Activated naive CD8-positive, alpha-beta T cell treated with anti-CD3 and anti-CD28 coated beads for 36 hours (primary cell): ENCODE data around the gene IGSF21. TPM values are rescaled to one million over a fixed set of nuclear protein-coding genes. Genes with fewer than 3 reads are reported as not detected.
"Not testable (repeated sequence)": the region's sequence is repeated elsewhere in the genome, so short reads cannot be mapped to it uniquely, and the experiment has no call there.

Experiments used
- DNase-seq: peaks from one replicate; pipeline ENCODE4 v3.0.0; 2021
- H3K27ac Mint-ChIP-seq: one replicate; pipeline ENCODE4 v1.8.0; 2022; ENCODE audit warnings: mild to moderate bottlenecking, moderate library complexity, mixed read lengths
- H3K27me3 Mint-ChIP-seq: one replicate; pipeline ENCODE4 v1.8.0; 2022; ENCODE audit warnings: mild to moderate bottlenecking, mixed read lengths
- H3K36me3 Mint-ChIP-seq: one replicate; pipeline ENCODE4 v1.8.0; 2021; ENCODE audit warnings: mild to moderate bottlenecking, mixed read lengths
- H3K4me1 Mint-ChIP-seq: one replicate; pipeline ENCODE4 v1.8.0; 2021; ENCODE audit warnings: mixed read lengths
- H3K4me3 Mint-ChIP-seq: one replicate; pipeline ENCODE4 v1.8.0; 2022; ENCODE audit warnings: mild to moderate bottlenecking, moderate library complexity, mixed read lengths
- H3K9me3 Mint-ChIP-seq: one replicate; pipeline ENCODE4 v1.8.0; 2022; ENCODE audit warnings: mixed read lengths
- total RNA-seq, 2 experiments: library from RNA; stranded (reverse); gene quantifications; one replicate each; pipeline ENCODE4 v1.2.3, GENCODE V29; 2021

Gene IGSF21
- total RNA-seq, 2 experiments from 2014 or later, result not detected

DNA sequence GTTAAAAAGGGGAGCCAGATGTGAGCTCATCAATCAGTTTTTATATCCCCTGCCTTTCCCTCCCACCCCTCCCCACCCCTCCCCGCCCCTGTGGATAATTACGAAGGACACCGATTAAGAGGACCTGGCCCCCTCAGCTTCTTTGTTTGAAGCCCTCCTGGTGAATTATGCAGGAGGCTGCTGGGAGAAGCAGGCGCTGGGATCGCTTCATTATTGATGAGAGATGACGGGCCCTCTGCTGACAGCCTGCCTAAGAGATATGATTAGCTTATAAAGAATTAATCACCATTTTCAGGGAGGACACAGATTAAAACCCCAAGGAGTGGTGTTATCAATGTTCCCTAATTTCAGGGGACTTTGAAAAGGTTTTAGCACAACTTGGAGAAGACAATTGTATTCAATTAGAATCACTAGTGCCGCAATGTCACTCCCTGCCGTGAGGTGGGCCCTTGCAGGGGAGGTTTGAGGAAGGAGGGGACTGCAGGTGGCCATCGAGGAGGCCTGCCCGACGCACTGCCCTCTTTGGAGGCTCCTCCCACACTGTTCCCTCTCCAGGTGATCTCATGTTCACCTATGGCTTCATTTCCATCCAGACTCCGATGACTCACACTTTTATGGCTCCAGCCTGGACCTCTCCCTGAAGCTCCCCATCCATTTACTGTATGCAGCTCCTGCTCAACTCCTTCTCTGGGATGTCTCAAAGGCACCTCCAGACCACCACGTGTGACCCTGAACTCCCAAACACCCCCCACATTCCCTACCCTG, 306.1 kb downstream of the IGSF21 start:
- Mint-ChIP-seq H3K27me3 (peaks cover 17% of the 10 kb centered on the region), H3K9me3 (peaks cover 15% of the 10 kb centered on the region), H3K27ac (no peak overlapping the region), H3K36me3 (no peaks in the 10 kb centered on the region), H3K4me1 (no peaks in the 10 kb centered on the region), H3K4me3 (no peak overlapping the region)
- no peak for DNase-seq

DNA sequence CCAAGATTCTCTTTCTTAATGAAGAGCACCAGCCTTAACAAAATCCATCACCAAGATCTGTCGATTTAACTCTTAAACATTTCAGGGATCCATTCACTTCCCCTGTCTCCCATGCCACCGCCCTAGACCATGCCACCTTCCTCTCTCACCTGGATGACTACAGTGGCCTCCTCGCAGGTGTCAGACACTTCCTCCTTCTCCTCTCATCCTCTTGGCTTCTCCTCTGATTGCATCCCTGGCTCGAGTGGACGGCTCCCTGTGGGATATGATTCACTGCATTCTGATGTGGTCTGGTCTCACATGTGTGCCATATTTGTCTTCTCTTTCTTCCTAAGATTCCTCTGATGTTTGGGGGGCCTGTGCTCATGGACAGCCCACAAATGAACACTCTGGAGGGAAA, 306.7 kb downstream of the IGSF21 start:
- Mint-ChIP-seq H3K27ac (no peak overlapping the region), H3K27me3 (peaks cover 17% of the 10 kb centered on the region), H3K4me1 (no peaks in the 10 kb centered on the region), H3K4me3 (no peak overlapping the region), H3K36me3 (no peaks in the 10 kb centered on the region), H3K9me3 (peaks cover 15% of the 10 kb centered on the region)
- no peak for DNase-seq

DNA sequence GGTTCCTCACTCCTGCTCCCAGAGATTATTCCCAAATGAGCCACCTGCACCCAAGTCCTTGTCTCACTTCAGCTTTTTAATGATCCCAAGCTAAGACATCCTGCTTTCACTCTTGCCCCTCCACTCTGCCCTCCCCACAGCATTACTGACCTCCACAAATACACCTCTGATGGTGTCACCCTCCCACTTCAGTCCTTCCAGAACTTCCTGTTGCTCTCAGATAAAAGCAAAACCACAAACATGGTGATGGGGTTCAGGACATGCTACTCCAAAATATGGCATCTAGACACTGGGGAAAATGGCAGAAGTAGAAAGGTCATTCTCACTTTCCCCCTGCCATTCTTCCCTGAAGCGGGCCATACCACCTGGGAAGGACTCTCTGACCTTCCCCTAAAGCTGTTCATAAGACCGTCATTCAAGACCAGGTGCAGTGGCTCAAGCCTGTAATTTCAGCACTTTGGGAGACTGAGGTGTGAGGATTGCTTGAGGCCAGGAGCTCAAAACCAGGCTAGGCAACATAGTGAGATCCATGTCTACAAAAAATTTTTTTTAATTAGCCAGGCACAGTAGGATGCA, 307.4 kb downstream of the IGSF21 start:
- no peak overlapping the region for H3K27ac Mint-ChIP-seq
- DNase-seq, result no peak
- H3K36me3 Mint-ChIP-seq, result no peaks in the 10 kb centered on the region
- no peaks in the 10 kb centered on the region for H3K4me1 Mint-ChIP-seq
- H3K27me3 Mint-ChIP-seq, result peaks cover 17% of the 10 kb centered on the region
- H3K4me3 Mint-ChIP-seq, result no peak overlapping the region
- peaks cover 15% of the 10 kb centered on the region for H3K9me3 Mint-ChIP-seq

DNA sequence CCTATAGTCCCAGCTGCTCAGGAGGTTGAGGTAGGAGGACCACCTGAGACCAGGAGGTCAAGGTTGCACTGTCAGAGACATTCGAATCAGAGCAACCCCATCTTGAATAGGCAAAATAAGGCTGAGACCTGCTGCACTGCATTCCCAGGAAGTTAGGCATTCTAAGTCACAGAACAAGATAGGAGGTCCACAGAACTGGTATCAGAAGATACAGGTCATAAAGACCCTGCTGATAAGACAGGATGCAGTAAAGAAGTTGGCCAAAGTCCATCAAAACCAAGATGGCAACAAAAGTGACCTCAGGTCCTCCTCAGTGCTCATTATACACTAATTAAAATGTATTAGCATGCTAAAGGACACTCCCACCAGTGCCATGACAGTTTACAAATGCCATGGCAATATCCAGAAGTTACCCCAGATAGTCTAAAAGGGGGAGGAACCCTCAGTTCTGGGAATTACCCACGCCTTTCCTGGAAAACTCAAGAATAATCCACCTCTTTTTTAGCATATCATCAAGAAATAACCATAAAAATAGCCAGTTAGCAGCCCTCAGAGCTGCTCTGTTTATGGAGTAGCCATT, 307.9 kb downstream of the IGSF21 start:
- no peak for DNase-seq
- H3K36me3 Mint-ChIP-seq, result no peaks in the 10 kb centered on the region
- no peak overlapping the region for H3K27ac Mint-ChIP-seq
- no peak overlapping the region for H3K4me3 Mint-ChIP-seq
- H3K4me1 Mint-ChIP-seq, result no peaks in the 10 kb centered on the region
- peaks cover 15% of the 10 kb centered on the region for H3K9me3 Mint-ChIP-seq
- peaks cover 21% of the 10 kb centered on the region for H3K27me3 Mint-ChIP-seq

DNA sequence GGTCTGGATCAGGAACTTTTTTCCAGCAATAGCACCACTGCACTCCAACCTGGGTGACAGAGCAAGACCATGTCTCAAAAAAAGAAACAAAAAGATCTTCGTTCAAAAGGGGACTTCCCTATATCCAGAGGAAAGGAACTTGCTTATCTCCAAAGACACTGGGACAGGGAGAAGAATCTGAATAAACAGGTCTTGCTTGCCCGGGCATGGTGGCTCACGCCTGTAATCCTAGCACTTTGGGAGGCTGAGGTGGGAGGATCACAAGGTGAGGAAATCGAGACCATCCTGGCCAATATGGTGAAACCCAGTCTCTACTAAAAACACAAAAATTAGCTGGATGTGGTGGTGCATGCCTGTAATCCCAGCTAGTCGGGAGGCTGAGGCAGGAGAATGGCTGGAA, 308.5 kb downstream of the IGSF21 start:
- not testable (repeated sequence) for DNase-seq, H3K27ac Mint-ChIP-seq, H3K4me1 Mint-ChIP-seq, H3K36me3 Mint-ChIP-seq, H3K4me3 Mint-ChIP-seq
- peaks cover 14% of the 10 kb centered on the region for H3K9me3 Mint-ChIP-seq
- peaks cover 21% of the 10 kb centered on the region for H3K27me3 Mint-ChIP-seq

DNA sequence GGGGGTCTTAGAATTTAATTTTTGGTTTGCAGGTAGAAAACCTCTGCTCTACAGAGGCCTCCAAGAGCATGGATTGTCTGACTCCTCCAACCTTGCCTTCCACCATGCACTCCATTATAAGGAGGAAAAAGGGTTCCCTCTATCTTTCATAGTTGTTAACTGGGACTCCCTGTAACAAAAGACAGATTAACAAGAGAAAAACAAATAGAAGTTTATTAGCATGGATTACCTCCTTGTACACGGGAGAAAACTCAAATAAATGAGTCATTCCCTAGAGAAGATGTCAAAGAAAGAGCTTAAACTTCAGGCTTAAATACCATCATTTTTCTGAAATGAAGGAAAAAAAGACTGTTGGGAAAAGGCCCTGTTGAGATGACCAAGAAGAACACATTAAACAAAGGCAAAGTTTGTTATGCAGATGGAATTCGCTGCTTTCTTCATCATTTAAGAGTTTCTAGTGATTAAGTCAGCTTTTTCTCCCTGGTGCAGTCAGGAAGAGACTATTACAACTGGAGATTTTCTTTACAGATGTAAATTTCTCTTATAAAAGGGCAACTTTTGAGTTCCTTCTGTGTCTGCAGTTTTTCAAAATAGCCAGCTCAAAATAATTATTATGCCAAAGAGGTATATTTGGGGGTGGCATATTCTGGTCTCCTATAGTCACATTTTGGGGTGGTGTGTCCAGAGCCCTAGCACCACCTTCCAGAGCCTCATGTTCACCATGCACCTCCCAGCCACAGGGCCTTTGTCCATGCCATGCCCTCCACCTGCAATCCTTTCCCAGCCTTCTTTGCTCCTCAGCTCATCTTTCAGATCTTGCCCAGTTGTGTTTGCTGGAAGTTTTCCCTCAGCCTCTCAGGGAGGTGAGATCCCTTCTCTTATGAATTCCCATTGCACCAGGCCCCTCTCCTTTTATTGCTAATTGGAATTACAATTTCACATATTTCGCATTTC, 310.0 kb downstream of the IGSF21 start:
- H3K27ac Mint-ChIP-seq, result no peak overlapping the region
- no peaks in the 10 kb centered on the region for H3K4me1 Mint-ChIP-seq
- peaks cover 4% of the 10 kb centered on the region for H3K9me3 Mint-ChIP-seq
- DNase-seq, result no peak
- H3K36me3 Mint-ChIP-seq, result no peaks in the 10 kb centered on the region
- H3K27me3 Mint-ChIP-seq, result peaks cover 21% of the 10 kb centered on the region
- H3K4me3 Mint-ChIP-seq, result no peak overlapping the region

DNA sequence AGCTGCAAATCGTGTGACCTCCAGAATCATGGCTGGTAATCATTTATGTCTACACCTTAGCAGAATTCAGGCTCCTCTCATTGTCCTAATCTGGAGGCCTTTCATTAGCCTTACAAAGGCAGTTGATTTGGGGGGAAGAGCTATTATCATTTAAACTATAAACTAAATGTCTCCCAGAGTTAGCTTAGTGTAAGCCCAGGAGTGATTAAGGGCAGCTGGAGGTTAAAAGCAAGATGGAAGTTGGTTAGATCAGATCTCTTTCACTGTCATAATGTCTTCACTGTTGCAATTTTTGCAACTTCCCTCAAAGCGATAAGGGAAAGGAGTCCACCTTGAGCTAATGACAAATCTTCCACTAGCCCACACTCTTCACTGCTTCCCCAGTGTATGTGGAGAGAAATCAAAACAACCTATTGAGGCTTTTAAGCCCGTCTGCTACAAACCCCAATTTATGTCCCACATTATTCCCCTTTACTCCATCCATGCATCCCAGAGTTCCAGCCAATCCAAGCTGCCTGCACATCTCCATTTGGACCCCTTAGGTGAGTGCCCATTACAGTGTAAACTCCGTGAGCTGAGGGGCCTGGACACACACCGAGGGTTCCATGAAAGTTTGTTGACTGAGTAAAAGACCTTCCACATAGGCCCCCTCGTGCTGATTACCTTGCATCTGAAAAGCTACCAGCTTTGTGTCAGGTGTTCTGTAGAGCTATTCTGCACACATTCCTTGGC, 311.7 kb downstream of the IGSF21 start:
- Mint-ChIP-seq H3K27ac (no peak overlapping the region), H3K4me3 (no peak overlapping the region), H3K9me3 (peaks cover 2% of the 10 kb centered on the region), H3K36me3 (no peaks in the 10 kb centered on the region), H3K4me1 (no peaks in the 10 kb centered on the region), H3K27me3 (peaks cover 18% of the 10 kb centered on the region)
- no peak for DNase-seq

DNA sequence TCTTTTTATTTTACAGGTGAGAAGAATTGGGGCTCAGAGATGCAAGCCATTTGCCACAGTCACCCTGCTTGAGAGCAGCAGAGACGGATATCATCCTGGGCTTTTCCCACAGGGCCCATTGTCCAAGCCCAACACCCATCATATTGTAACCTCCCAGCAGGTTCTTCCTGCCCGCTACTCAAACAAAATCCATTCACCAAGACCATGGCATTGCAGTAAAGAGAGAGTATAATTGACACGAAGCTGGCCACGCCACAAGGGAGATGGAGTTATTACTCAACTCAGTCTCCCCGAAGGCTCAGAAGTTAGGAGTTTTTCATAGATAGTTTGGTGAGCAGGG, 312.2 kb downstream of the IGSF21 start:
- H3K27me3 Mint-ChIP-seq, result peaks cover 14% of the 10 kb centered on the region
- H3K9me3 Mint-ChIP-seq, result peaks cover 2% of the 10 kb centered on the region
- no peaks in the 10 kb centered on the region for H3K36me3 Mint-ChIP-seq
- no peak overlapping the region for H3K4me3 Mint-ChIP-seq
- H3K4me1 Mint-ChIP-seq, result no peaks in the 10 kb centered on the region
- no peak overlapping the region for H3K27ac Mint-ChIP-seq
- DNase-seq, result no peak

DNA sequence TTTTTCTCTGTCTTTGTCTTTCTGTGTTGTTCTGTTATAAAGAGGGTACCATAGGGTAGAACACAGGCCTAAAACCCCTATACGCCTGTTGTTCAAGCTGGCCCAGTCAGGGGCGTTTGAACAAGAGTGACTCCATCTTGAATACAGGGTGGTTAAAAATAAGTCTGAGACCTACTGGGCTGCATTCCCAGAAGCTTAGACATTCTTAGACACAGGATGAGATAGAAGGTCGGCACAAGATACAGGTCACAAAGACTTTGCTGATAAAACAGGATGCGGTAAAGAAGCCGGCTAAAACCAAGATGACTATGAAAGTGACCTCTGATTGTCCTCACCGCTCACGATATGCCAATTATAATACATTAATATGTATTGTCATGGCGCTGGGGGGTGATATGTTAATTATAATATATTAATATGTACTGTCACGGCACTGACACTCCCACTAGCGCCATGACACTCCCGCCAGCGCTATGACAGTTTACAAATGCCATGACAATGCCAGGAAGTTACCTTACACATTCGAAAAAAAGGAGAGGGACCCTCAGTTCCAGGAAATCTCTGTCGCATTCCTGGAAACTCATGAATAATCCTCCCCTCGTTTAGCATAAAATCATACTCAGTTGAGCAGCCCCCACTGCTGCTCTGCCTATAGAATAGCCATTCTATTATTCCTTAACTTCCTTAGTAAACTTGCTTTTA, 314.6 kb downstream of the IGSF21 start:
- Mint-ChIP-seq H3K4me1 (no peaks in the 10 kb centered on the region), H3K27ac (no peak overlapping the region), H3K4me3 (no peak overlapping the region), H3K9me3 (peaks cover 5% of the 10 kb centered on the region), H3K27me3 (peaks cover 13% of the 10 kb centered on the region), H3K36me3 (no peaks in the 10 kb centered on the region)
- no peak for DNase-seq

DNA sequence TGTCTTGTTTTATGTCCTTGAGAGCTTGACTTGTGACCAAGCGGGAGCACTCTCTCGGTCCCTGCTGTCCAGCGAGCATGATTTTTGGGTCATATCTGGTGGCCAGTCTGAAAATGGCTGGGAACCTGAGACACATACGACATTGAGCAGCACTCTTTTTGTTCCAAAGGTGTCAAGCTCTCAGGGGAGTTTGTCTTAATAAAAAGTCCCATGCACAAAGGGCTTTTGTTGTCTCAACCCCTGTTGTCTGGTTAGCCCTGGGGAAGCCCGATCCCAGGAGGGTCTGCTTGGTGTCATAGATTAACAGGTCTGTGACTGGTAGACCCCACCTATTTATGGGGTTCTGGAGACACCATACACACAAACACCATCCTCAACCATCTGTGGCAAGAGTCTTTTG, 315.4 kb downstream of the IGSF21 start:
- H3K4me1 Mint-ChIP-seq, result no peaks in the 10 kb centered on the region
- H3K4me3 Mint-ChIP-seq, result no peak overlapping the region
- H3K9me3 Mint-ChIP-seq, result peaks cover 8% of the 10 kb centered on the region
- H3K27me3 Mint-ChIP-seq, result peaks cover 17% of the 10 kb centered on the region
- no peaks in the 10 kb centered on the region for H3K36me3 Mint-ChIP-seq
- no peak for DNase-seq
- no peak overlapping the region for H3K27ac Mint-ChIP-seq

DNA sequence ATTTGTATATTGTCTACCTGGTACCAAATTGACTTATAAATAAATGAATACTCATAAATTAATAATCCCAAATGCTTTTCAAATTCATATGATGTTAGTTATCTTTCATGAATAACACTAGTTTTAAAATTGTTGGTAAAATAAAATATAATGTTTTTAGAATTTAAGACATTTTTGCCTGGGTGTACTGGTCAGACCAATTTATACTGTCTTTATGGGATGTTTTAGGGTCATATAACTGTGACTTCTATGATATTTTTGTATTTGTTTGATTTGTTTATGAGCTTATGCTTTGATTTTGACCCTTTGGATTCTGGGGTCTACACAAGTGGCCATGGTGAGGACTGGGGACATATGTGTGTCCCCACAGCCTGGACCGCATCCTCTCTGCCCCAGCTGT, 319.0 kb downstream of the IGSF21 start:
- Mint-ChIP-seq H3K36me3 (no peaks in the 10 kb centered on the region), H3K27me3 (peaks cover 14% of the 10 kb centered on the region), H3K4me1 (no peaks in the 10 kb centered on the region), H3K27ac (no peak overlapping the region), H3K4me3 (no peak overlapping the region), H3K9me3 (peaks cover 8% of the 10 kb centered on the region)
- DNase-seq, result no peak
